ENCODE results near the gene TENM4.
"Not testable (repeated sequence)": the region's sequence is repeated elsewhere in the genome, so short reads cannot be mapped to it uniquely, and the experiment has no call there.

Gene TENM4

DNA sequence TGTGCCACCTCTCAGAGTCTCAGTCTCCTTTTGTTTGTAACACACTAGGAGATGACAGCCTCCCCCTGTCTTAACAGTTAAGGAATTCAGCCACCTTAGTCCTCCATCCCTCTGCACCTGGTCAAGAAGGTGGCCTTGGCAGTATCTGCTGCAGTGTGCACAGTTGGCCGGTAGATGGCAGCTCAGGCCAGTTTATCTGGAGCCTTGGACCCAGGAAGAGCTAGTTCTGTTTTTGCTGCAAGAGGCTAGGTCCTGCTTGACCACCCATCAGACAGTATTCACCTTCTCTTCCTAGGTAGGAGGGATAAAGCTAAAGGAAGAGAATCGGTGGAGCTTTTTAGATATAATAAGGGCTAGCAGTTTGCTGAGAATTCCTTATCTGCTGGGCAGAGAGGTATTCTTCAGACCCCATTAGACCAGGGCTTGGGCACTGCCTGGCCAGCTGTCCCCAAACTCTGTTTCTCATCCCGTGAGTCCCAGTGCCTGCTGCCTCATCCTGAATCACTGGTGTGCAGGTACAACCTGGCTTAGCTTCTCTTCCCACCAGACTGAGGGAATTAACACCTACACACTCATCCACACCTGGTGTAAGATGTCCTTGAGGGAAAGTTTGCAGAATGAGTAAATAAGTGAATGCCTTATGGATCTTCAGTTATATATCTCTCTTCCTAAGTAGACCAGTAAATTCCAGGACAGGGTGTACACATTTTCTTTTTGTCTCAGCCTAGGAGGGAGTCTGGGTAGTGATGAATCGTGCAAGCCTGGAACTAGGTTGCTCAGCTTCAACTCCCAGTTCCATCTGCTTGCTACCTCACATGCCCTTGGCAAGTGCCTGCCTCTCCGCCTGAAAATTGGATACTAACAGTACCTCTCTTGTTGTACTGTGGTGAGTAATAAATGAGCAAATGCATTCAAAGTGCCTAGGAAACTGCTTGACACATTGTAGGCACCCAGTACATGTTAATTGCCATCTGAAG is 795.3 kb downstream of the TENM4 start:
- peak; percentile 31 for DNase-seq

GRCh38 chr11:78643676-78644056 is 797.2 kb downstream of the TENM4 start:
- DNase-seq, result no peak

- DNase-seq, result no peak
Measured at GRCh38 chr11:78642979-78643675, 797.7 kb downstream of the TENM4 start.

GRCh38 chr11:78641541-78641940 is 799.3 kb downstream of the TENM4 start:
- DNase-seq, result no peak

DNA sequence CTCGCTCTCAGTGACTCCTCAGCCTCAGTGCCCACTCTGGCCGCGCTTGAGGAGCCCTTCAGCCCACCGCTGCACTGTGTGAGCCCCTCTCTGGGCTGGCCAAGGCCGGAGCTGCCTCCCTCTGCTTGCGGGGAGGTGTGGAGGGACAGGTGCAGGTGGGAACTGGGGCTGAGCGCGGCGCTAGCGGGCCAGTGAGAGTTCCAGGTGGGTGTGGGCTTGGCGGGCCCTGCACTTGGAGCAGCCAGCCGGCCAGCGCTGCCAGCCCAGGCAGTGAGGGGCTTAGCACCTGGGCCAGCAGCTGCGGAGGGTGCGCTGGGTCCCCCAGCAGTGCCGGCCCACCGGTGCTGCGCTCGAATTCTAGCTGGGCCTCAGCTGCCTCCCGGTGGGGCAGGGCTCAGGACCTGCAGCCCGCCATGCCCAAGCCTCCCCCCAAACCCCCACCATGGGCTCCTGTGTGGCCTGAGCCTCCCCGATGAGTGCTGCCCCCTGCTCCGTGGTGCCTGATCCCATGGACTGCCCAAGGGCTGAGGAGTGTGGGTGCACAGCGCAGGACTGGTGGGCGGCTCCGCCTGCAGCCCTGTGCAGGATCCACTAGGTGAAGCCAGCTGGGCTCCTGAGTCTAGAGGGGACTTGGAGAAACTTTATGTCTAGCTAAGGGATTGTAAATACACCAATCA is 802.0 kb downstream of the TENM4 start:
- no peak for DNase-seq

DNA sequence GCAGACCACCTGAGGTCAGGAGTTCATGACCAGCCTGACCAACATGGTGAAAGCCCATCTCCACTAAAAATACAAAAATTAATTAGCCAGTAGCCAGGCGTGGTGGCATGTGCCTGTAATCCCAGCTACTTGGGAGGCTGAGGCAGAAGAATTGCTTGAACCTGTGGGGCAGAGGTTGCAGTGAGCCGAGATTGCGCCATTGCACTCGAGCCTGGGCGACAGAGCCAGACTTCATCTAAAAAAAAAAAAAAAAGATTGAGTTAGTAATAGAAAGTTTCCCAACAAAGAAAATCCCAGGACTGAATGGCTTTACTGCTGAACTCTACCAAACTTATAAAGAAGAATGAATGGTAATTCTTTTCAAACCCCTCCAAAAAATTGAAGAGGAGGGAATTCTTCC is 803.3 kb downstream of the TENM4 start:
- not testable (repeated sequence) for DNase-seq

GRCh38 chr11:78635814-78636506 is 804.9 kb downstream of the TENM4 start:
- no peak for DNase-seq

- DNase-seq, result no peak
Measured at GRCh38 chr11:78633516-78634310, 807.1 kb downstream of the TENM4 start.

DNA sequence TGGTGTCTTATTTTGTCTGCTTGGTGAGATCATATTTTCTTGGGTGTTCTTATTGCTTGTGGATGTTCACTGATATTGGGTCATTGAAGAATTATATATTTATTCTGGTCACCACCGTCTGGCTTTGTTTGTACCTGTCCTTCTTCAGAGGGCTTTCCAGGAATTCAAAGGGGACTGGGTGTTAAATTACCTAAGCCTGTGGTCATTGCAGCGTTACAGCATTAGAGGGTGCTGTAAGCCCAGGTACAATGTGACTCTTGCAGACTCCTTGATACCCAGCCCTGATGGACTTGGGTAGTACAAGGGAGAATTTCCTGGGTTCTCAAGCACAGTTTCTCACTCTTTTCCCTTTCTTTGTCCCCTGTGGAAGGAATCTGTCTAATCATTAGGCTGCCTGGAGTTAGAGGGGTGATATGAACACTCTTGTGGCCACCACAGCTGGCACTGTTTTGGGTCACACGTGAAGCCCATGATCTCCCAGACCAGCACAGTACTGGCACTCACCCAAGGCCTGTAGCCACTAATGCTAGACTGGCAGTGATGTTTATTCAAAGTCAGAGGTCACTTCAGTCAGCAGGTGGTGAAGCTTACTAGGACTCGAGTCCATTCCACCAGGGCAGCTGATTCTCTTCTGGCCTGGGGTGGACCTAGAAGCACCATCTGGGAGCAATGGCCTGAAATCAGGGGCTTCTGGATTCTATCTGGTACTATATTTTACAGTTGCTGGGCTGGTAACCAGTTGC is 810.1 kb downstream of the TENM4 start:
- DNase-seq, result no peak

GRCh38 chr11:78630155-78630554 is 810.7 kb downstream of the TENM4 start:
- no peak for DNase-seq

GRCh38 chr11:78622666-78623065 is 818.2 kb downstream of the TENM4 start:
- DNase-seq, result no peak

GRCh38 chr11:78620159-78620558 is 820.7 kb downstream of the TENM4 start:
- no peak for DNase-seq

GRCh38 chr11:78615724-78616123 is 825.1 kb downstream of the TENM4 start:
- DNase-seq, result no peak

GRCh38 chr11:78613378-78613813 is 827.4 kb downstream of the TENM4 start:
- no peak for DNase-seq

DNA sequence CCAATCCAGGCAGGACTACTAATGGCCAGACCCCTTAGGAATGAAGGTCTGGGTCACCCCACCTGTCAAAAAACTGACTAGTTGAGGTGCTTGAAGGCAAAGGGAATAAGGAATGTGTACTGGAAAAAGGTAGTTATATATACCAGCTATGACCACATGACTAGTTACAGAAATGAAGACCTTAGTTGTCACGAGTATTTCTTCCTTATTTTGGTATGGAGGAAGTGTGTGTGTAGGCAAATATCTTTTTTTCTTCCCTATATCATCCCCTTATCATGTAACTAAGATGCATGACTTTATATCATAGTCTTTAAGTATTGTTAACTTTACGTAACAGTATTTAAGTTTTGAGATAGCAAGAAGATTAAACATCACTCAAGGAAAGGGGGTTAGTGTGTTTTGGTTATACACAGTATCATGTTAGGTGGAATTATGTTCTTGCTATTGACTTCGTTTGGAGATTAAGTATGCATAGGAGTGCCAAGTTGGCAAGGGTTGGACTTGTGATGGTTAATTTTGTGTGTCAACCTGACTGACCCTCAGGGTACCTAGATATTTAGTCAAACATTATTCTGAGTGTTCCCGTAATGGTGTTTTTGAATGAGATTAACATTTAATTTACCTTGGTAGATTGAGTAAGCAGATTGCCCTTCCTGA is 828.0 kb downstream of the TENM4 start:
- DNase-seq, result no peak

- not testable (repeated sequence) for DNase-seq
Measured at GRCh38 chr11:78609321-78609720, 831.5 kb downstream of the TENM4 start.

DNA sequence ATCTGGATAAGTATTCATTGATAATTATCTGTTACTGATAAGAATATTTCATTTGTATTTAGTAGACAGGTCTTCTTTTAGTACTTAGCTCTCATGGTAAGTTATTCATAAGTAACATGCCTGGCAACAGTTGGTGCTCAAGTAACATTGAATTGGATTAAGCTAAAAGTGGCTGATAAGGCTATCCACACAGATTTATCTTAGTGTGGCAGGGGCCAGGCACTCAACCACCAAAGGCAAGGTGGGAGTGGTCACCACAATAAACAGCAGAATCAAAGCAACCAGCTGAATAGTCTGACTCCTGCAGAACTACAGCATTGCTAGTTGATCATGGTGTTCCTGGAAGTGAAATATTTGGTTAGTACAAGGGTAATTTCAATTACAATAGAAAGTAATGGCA is 833.1 kb downstream of the TENM4 start:
- no peak for DNase-seq

DNA sequence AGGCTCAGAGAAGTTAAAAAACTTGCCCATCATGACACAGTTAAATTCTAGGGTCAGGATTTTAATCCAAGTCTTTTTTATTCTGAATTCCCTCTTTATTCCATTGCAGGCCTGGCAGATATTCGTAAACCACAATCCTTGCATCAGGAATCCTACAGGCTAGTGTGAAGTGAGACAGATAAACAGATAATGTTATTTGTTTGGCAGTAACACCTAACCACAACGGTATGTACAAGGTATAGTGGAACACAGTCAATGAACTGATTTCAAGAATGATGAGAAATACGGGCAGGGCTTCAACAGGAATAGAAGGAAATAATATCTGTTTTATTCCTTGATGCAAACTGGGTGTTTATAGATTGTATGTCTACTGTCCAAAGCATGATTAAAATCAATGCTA is 834.2 kb downstream of the TENM4 start:
- no peak for DNase-seq

GRCh38 chr11:78605296-78605695 is 835.5 kb downstream of the TENM4 start:
- no peak for DNase-seq

DNA sequence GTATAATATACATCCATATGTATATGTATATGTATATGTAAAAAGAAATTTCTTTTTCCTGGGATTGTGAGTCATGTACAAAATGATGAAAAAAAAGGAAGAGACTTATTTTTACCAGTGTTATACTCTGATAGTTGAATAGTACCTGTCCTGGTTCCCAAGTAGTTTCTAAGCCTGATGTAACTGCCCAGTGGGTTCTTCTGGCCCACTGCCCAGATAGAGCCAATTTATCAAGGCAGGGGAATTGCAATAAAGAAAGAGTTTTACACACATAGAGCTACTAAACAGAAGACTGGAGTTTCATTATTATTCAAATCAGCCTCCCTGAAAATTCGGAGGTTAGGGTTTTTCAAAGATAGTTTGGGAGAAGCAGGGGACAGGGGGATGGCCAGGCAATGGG is 837.0 kb downstream of the TENM4 start:
- no peak for DNase-seq

Measured in NCI-H1694 treated with DMSO at 0.1 percent for 48 hours (cell line).